NT2/D1 (cell line): ENCODE data around the gene AURKB.

Experiments used
- DNase-seq: peaks from one replicate; pipeline ENCODE4 v3.0.0-alpha.2; 2011; ENCODE audit warnings: low read depth, low spot score
- H3K27me3 ChIP-seq: 2 replicates; pipeline ENCODE4 v1.6.0; 2011; ENCODE audit warnings: mild to moderate bottlenecking; ENCODE audit not compliant: insufficient read length, insufficient read depth
- H3K36me3 ChIP-seq: 2 replicates; pipeline ENCODE4 v1.6.1; 2011; ENCODE audit warnings: mild to moderate bottlenecking, low read length, mixed read lengths; ENCODE audit not compliant: insufficient read depth, insufficient read length
- H3K4me1 ChIP-seq: 2 replicates; pipeline ENCODE4 v1.5.1; 2011; ENCODE audit not compliant: insufficient read depth, insufficient read length
- H3K4me3 ChIP-seq: 2 replicates; pipeline ENCODE4 v1.5.1; 2011; ENCODE audit warnings: low read depth; ENCODE audit not compliant: insufficient read length
- H3K9ac ChIP-seq: 2 replicates; pipeline ENCODE4 v1.6.0; 2011; ENCODE audit warnings: low read depth; ENCODE audit not compliant: insufficient read length
- H3K9me3 ChIP-seq: 2 replicates; pipeline ENCODE4 v1.5.1; 2011; ENCODE audit warnings: mild to moderate bottlenecking, low read length; ENCODE audit not compliant: insufficient read depth
- SUZ12 ChIP-seq: IDR thresholded peaks from 2 replicates; pipeline ENCODE4 v1.6.1; 2011; ENCODE audit not compliant: insufficient read length, insufficient read depth; ENCODE audit errors: extremely low read depth
- YY1 ChIP-seq: IDR thresholded peaks from 2 replicates; pipeline ENCODE4 v1.6.1; 2011; ENCODE audit not compliant: insufficient read length, insufficient read depth
- ZNF274 ChIP-seq: IDR thresholded peaks from 2 replicates; pipeline ENCODE4 v1.6.1; 2011; ENCODE audit warnings: mild to moderate bottlenecking, low read depth, low read length

The AURKB gene

DNA sequence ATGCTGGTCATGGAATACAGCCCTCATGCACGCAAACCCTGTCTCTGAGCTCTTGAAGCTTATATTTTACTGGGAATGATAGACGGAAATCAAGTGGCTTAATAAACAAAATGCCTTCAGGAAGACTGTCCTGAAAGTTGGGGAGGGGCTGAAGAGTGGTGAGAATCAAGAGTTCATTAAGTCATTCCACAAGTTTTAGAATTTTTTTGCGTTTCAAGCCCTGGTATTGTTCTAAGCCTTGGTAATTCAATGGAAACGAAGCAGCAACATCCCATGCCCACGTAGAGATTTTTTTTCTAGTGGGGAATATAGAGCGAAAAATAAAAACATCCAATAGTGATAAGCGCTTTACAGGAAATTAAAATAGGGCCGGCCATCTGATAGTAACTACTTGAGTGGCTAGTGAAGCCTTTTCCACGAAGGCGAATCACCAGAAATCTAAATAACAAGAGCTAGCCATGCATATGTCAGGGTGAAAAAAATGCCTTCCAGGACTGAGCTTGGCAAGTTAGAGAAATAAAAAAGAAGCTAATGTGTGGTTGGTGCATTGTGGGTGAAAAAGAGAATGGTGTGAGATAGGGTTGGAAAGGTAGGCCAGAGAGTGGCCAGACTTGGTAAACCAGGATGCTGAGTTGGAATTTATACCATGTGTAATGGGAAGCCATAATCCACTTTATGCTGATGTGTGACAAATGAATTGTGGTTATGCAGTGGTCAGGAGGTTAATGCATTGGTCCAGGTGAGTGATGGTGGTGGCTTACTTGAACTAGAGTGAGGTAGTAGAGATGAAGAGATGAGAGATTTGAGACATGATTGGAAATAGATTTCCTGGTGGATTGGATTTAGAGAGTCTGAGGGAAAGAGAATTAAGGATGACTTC lies 39.5 kb upstream of the AURKB start:
- Histone ChIP-seq H3K36me3 (peaks cover 29% of the 10 kb centered on the region), H3K9ac (peak overlapping the region; percentile 94), H3K4me1 (no peaks in the 10 kb centered on the region), H3K27me3 (no peaks in the 10 kb centered on the region), H3K9me3 (no peaks in the 10 kb centered on the region; the same call in 1 of the 2 replicates), H3K4me3 (peak overlapping the region; percentile 93)
- no peak for DNase-seq
- TF ChIP-seq SUZ12 (no peak), ZNF274 (no peak), YY1 (no peak)

DNA sequence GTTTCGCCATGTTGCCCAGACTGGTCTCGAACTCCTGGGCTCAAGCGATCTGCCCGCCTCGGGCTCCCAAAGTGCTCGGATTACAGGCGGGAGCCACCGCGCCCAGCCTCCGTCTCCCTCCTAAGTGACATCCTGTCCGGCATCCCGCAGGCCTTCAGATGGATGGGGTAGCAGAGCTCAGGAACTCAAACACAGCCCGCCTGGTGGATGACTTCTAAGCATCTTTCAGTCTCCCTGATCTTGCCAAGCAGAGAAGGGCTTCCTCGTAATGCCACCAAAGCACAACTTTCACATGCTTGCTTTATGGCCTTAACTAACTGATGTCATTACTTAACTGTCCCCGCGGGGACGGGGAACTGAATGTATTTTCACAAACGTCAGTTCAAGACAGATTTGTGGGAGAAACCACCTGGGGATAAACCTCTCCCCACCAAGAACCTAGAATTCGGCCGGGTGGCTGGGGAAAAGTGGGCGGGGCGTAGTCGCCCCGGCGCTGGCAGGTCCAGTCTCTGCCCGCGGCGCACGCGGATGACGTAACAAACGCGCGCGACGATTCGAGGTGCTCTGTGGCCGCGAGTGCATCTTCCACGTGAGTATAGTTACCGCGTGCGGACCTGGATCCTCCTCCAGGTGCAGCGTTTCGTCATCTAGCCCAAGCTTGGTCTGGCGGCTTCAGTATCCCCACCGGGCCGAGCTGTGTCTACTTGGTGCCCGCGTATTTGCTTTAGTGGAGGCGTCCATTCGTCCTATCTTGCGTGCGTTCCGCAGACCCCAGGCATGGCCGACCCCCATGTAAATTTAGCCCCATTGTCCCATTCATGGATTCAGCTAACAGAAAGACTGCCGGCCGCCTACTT lies 38.6 kb upstream of the AURKB start, which contains the start of gene PFAS:
Gene PFAS (plus strand): TSS at position 539 of the 857 bp plus-strand sequence. CDS start 4,649 bp downstream, outside the sequence.
- TF ChIP-seq ZNF274: no peak
- no peak for TF ChIP-seq YY1
- TF ChIP-seq SUZ12: no peak
- Histone ChIP-seq H3K4me1 (no peaks in the 10 kb centered on the region), H3K9me3 (no peaks in the 10 kb centered on the region; the same call in 1 of the 2 replicates), H3K4me3 (peak within 1 kb of the TSS; percentile 93), H3K9ac (peak within 1 kb of the TSS; percentile 94), H3K36me3 (peaks cover 22% of the 10 kb centered on the region), H3K27me3 (no peaks in the 10 kb centered on the region)
- DNase-seq: peak; percentile 78

DNA sequence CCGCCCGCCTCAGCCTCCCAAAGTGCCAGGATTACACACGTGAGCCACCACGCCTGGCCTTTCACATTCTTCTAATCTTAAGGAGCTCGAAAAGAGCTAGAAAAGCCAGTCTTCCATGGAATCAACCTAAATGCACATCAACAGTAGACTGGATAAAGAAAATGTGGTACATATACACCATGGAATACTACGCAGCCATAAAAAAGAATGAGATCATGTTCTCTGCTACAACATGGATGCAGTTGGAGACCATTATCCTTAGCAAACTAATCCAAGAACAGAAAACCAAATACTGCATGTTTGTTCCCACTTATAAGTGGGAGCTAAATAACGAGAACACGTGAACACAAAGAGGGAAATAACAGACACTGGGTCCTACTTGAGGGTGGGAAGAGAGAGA lies 34.4 kb upstream of the AURKB start:
- Histone ChIP-seq H3K4me3 (no peak overlapping the region), H3K9me3 (no peaks in the 10 kb centered on the region; the same call in 1 of the 2 replicates), H3K4me1 (no peaks in the 10 kb centered on the region), H3K9ac (no peak overlapping the region), H3K36me3 (peaks cover 37% of the 10 kb centered on the region), H3K27me3 (no peaks in the 10 kb centered on the region)
- no peak for DNase-seq
- TF ChIP-seq YY1 (no peak), SUZ12 (no peak), ZNF274 (no peak)

GRCh38 chr17:8243827-8244226 lies 33.5 kb upstream of the AURKB start:
- Histone ChIP-seq H3K9ac (no peak overlapping the region), H3K9me3 (no peaks in the 10 kb centered on the region; the same call in 1 of the 2 replicates), H3K4me3 (no peak overlapping the region), H3K36me3 (peaks cover 42% of the 10 kb centered on the region), H3K4me1 (no peaks in the 10 kb centered on the region), H3K27me3 (no peaks in the 10 kb centered on the region)
- no peak for DNase-seq
- TF ChIP-seq ZNF274: no peak
- TF ChIP-seq SUZ12: no peak
- TF ChIP-seq YY1: no peak

- Histone ChIP-seq H3K9ac (no peak overlapping the region), H3K27me3 (no peaks in the 10 kb centered on the region), H3K36me3 (peaks cover 77% of the 10 kb centered on the region), H3K4me1 (no peaks in the 10 kb centered on the region), H3K4me3 (no peak overlapping the region), H3K9me3 (no peaks in the 10 kb centered on the region)
- no peak for TF ChIP-seq SUZ12
- no peak for TF ChIP-seq ZNF274
- TF ChIP-seq YY1: no peak
- DNase-seq: no peak
Measured at GRCh38 chr17:8237886-8238285, 27.5 kb upstream of the AURKB start.

DNA sequence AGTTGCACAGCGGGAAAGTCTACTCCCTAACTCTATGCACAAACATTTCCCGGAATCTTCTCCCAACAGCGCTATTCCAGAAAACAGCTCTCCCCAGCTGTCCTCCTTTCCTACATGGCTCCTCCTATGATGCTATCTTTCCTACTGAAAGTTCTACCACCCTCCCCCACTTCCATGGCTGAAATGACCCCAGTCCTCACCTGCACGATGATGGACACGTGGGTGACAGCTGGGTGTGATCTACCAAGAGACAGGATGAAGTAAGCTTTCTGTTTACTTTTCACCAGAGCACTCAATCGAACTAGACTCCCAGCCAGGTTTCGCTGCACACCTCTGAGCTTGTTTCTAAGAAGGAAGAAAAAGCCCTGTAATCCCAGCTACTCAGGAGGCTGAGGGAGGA lies 26.8 kb upstream of the AURKB start:
- H3K4me3 ChIP-seq: no peak overlapping the region
- no peaks in the 10 kb centered on the region for H3K27me3 ChIP-seq
- peaks cover 80% of the 10 kb centered on the region for H3K36me3 ChIP-seq

GRCh38 chr17:8235676-8236075 lies 25.3 kb upstream of the AURKB start:
- DNase-seq: no peak
- H3K9me3 ChIP-seq: no peaks in the 10 kb centered on the region
- H3K36me3 ChIP-seq: peaks cover 85% of the 10 kb centered on the region
- no peak overlapping the region for H3K9ac ChIP-seq
- TF ChIP-seq YY1: no peak
- TF ChIP-seq SUZ12: no peak
- TF ChIP-seq ZNF274: no peak
- no peak overlapping the region for H3K4me3 ChIP-seq
- no peaks in the 10 kb centered on the region for H3K4me1 ChIP-seq
- H3K27me3 ChIP-seq: no peaks in the 10 kb centered on the region

More for the DNA sequence above, 26.8 kb upstream of the AURKB start:
- no peaks in the 10 kb centered on the region for H3K4me1 ChIP-seq
- no peak overlapping the region for H3K9ac ChIP-seq
- no peak for TF ChIP-seq SUZ12
- no peak for DNase-seq
- no peaks in the 10 kb centered on the region for H3K9me3 ChIP-seq
